GM18858 (cell line): Measurements from ENCODE around the gene PTPRD.

Experiments used
- ATAC-seq: cut with Tn5 transposase; IDR thresholded peaks from one replicate; pipeline ENCODE4 v1.9.1; 2021; ENCODE audit not compliant: unreplicated experiment

Gene PTPRD

DNA sequence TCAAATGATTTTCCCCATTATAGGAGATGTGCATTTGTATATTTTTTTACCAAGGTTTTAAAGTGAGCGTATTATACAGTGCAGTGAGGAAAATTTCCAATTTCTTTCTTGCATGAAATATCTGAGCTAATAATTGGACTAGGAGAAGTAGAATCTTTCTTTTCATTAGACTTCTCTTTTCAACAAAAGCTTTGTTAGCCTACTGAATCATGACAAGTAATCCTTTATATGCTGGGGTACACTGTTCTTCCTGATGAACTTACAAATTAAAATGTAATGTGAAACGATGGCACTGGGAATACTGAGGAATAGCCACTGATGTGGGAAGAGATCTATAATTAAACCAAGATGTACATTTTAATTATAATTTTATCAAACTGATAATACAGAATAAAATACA, 829.6 kb downstream of the PTPRD start:
- ATAC-seq, result no peak

DNA sequence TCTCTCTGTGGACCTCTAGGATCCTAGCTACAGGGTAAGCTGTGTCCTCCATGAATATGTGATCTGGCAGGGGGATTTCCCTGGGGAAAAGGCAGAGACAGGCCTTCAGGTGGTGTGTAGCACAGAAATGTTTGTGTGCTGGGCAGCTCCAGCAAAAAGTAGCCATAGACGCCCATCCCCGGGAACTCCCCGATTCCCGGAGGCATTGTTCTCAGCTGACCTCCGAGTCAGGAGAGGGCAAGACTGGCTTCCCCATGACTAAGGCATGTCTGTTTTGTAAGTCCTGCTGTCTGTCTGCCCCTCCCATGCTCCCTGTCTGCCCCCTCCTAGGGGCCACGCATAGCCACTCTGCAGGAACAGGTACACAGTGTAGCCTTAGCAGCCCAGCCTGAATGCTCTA, 834.5 kb downstream of the PTPRD start:
- ATAC-seq, result no peak

- ATAC-seq, result no peak
Measured at GRCh38 chr9:9774471-9774870, 838.3 kb downstream of the PTPRD start.

DNA sequence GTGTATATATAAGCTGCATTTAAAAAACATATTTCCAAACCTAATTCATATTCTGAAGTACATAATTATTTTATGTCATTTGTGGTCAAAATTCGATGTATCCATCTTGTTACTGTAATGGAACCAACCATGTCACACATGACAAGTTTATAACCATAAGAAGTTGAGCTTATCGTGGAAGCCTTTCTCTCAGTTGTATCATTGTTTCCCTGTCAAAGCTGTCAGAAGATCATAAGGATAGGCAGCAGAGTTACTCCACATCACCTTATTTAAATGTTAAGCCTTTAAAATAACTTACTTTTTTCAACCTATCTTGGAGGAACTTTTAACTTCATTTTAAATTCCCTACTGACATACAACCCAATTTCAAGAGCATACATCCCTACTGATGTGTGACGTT, 841.5 kb downstream of the PTPRD start:
- ATAC-seq, result no peak

DNA sequence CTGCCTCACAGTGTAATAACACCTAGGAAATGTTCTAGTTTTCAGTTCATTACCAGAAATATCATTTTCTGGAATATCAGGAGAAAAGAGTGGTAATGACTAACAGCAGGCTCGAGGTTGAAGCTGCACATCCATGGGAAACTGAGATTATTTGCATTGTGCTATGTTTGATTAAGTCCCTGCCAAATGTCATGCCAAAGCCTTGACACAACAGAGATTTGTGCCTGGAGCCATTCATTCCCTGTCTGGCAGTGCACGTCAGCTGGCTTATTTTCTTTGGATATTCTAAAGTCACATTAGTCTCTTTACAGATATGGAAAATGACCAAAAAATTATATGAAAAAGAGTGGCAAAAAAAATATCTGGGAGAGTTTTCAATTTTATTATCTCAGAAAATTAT, 848.0 kb downstream of the PTPRD start:
- no peak for ATAC-seq

- no peak for ATAC-seq
Measured at GRCh38 chr9:9754186-9754585, 858.6 kb downstream of the PTPRD start.

DNA sequence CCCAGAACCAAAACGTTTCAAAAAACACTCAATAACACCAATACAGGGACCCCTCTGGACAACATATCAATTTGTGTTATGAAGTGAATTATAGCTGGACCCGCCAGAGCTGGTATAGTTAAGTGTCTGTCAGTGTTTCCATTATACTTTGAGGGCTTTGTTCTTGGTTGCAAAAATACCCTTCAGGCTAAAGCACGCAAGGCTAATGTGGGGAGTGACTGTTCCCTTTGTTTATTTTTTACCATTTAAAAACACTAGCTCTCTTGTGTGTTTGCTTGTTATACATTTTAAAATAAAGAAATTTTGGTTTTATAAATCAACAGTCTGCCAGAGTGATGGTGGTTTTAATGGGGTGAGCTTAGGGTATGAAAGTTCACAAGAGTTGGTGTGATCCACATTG, 859.5 kb downstream of the PTPRD start:
- no peak for ATAC-seq

DNA sequence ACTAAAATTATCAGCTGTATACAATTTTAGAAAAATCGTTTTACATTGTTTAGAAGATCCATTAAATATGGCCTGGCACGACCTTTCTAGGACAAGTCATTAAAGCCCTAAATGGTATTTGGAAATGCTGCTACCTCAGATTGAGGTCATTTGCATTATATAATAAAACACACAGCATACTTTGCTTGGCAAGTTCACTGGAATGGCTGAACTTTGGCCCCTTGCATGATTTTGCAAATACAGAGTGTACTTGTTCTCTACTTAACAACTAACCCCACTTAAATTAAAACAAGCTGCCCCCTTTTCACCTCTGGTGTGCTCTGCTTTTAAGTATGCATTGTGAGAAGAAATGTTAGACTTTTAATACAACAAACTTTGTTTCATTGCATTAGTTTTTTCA, 860.1 kb downstream of the PTPRD start:
- no peak for ATAC-seq

DNA sequence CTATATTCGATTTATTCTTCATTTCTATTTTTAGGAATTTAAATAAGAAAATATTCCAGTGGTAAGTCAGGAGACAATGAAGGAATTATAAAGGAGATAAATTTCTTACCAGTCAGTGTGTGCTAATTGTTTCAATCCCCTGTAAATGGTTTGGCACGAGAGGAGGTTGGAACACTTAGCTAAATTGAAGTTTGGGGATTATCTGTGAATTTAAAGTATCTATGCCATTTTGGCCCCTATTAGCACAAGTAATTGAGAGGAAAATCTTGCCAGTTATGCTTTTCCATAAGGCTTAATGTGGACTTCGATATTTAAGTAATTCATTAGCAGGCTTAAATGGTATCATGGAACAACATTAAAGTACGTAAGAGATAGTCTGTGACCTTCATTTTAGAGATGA, 860.8 kb downstream of the PTPRD start:
- no peak for ATAC-seq

GRCh38 chr9:9750719-9751118, 862.1 kb downstream of the PTPRD start:
- ATAC-seq, result no peak

DNA sequence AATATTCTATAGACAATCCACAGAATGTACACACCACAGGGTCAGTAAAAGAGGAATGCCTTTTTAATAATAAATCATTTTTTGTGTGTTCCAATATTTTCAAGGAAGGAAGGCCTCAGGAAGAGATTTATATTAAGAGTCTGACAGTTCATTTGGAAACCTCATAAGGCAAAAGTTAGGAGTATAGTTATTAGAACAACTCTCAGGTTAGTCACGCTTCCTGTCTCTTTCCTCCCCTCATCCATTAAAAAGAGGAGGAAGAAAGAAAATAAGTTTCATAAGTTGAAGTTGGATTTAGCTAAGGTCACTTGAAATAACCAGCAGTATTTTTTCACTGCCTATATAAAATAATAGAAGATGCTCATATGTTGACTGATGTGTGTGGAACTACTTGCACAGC, 863.2 kb downstream of the PTPRD start:
- no peak for ATAC-seq

DNA sequence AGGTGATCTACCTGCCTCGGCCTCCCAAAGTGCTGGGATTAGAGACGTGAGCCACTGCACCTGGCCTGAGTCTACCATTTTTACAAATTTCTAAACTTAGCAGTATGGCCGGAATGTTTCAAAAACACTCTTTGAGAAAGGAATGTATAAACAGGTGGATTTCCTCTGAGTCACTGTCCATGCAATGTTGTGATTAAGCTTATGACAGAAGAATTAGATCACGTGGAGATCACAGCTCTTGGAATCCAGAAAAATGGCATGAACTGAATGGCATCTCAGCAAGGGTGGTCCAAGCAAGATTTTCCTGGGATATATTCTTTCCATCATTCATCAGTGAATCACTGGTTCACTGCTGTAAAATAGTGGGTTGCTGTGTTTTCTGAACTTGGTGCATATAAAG, 865.0 kb downstream of the PTPRD start:
- ATAC-seq, result no peak

DNA sequence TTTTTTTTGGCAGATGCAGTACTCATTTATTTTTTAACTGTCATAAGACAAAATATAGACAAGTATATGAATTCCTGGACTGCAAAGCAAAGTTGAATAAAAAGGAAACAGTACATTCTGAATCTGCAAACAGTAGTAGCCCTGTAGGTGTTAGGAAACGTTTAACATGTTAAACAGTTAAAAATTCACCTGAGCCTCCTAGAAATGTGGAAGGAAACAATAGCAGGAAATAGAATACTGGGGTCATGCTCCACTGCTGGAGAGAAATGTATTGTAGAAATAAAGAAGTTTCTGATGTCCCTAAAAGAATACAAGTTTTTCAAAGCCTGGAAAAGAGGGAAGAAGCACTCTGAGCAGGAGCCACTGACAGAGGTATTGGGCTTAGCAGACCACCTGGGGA, 866.0 kb downstream of the PTPRD start:
- ATAC-seq, result no peak

- ATAC-seq, result no peak
Measured at GRCh38 chr9:9743822-9744221, 869.0 kb downstream of the PTPRD start.

- ATAC-seq, result peak; percentile 54
Measured at GRCh38 chr9:9730174-9730573, 882.6 kb downstream of the PTPRD start.

GRCh38 chr9:9729082-9729481, 883.7 kb downstream of the PTPRD start:
- ATAC-seq, result no peak

DNA sequence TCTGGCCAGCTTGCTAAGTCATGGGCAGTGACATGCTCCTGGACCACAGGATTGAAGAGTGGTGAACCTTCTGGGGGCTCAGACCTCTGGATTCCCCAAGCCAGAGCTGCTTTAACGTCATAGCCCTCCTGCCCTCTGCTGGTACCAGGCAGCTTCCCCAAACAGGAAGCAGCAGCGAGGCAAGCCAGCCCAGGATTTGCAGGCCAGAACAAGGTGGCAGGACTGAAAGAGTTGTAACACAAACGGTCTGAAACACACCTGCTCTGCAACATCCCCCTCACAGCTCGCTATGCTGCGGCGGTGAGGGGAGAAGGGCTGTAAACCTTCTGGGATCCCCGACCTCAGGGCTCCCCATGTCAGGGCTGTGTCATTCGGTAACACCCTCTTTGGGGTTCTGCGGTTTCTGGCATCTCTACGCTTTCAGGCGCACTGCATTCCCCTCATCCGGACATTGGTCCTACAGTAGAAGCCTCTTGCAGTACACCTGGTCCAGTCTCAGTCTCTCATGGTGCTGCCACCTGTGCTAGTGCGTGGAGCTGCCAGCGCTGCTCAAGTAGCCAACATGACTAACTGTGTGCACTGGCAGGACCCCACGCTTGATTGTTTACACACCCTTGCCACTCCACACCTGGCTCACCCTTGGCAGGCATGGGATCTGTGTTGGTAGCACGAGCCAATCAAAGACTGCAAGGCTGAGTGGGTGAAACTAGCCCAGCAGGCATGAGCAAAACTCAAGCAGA, 893.3 kb downstream of the PTPRD start:
- ATAC-seq, result no peak

DNA sequence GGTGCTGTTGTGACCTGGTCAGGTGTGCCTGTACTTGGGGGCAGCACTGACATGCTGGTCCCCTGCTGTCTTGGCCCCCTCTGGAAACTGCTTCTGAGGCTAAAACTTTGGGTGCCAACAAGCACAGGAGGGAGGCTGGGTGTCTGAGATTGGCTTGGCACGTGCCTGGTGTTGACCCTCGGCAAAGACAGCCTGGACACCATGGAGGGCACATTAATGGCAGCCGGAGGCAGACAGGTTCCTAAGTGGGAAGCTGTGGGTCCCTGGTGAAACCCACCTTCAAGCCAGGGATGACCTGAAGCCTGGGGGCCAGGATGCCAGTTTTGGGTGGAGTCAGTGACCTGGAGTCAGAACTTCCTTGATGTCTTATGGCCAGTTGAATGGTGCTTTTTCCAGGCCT, 894.1 kb downstream of the PTPRD start:
- ATAC-seq, result no peak

- no peak for ATAC-seq
Measured at GRCh38 chr9:9679433-9679832, 933.4 kb downstream of the PTPRD start.

DNA sequence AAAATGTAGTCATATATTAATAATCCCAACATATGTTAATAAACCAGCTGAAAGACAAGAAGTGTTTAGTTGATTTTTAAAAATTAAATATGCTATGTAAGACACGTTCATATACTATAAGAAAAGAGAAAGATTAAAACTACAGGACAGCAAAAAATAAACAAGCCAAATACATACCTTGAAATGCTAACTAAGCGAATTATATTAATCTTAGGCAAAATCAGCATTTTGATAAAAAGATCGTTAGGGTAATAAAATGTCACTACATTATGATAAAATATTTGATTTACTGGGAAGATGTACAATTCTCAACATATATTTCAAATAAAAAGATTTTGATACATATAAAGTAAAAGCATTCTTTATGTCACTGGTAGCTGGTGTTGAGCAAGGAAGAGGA, 938.3 kb downstream of the PTPRD start:
- no peak for ATAC-seq

DNA sequence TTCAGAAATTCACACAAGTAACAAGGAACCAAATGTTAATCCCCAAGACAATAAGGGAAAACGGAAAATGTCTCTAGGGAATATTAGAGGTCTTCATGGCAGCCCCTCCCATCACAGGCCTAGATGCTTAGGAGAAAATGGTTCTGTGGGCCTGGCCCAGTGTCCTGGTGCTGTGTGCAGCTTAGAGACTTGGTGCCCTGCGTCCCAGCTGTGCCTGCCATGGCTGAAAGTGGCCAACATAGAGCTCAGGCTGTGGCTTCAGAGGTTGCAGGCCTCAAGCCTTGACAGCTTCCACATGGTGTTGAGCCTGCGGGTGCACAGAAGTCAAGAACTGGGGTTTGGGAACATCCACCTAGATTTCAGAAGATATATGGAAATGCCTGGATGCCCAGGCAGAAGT, 942.3 kb downstream of the PTPRD start:
- no peak for ATAC-seq

DNA sequence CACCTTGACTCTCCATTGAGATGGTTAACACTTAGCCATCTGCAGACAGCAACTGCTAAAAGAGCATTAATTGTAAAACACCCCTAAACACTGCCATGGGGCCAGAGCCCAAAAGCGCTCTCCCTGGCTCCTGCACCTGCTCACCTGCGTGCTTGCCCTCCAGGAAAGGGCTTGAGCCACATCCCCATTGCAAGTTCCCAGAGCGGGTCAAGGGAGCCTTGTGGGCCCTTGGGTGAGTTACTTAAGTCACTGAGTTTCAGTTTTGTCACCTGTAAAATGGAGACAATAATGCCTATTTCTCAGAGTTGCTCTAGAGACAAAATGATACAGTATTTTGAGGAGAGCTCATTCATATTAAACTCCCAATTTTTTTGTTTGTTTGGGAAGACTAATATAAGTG, 967.8 kb downstream of the PTPRD start:
- ATAC-seq, result no peak

- ATAC-seq, result peak; percentile 90
Measured at GRCh38 chr9:9631284-9631683, 981.5 kb downstream of the PTPRD start.
